Choroid plexus epithelial cell (primary cell): ENCODE data around the gene WIZ.

ENCODE experiments used
- DNase-seq: peaks from one replicate; pipeline ENCODE4 v3.0.0-alpha.2; 2010; ENCODE audit warnings: low read depth
- H3K4me3 ChIP-seq: 2 replicates; pipeline ENCODE4 v1.5.1; 2011; ENCODE audit warnings: low read depth, mild to moderate bottlenecking, control low read depth, low read length, moderate library complexity
- CTCF ChIP-seq: conservative IDR thresholded peaks from 2 replicates; pipeline ENCODE4 v1.5.1; 2011; ENCODE audit warnings: low read depth, mild to moderate bottlenecking, control low read depth, inconsistent platforms, low read length, moderate library complexity

WIZ gene

GRCh38 chr19:15371119-15371518 is 78.6 kb downstream of the WIZ start:
- TF ChIP-seq CTCF, result no peak
- DNase-seq, result no peak
- H3K4me3 ChIP-seq, result no peak overlapping the region
